Fibroblast of peridontal ligament (primary cell): Measurements from ENCODE around the gene GALNT16.
A peak's percentile ranks its signal among the peaks of the same experiment; 100 is the strongest.
"Not testable (repeated sequence)": the region's sequence is repeated elsewhere in the genome, so short reads cannot be mapped to it uniquely, and the experiment has no call there.

Source experiments
- DNase-seq: peaks from one replicate; pipeline ENCODE4 v3.0.0-alpha.2; 2010; ENCODE audit errors: extremely low read depth

The GALNT16 gene

DNA sequence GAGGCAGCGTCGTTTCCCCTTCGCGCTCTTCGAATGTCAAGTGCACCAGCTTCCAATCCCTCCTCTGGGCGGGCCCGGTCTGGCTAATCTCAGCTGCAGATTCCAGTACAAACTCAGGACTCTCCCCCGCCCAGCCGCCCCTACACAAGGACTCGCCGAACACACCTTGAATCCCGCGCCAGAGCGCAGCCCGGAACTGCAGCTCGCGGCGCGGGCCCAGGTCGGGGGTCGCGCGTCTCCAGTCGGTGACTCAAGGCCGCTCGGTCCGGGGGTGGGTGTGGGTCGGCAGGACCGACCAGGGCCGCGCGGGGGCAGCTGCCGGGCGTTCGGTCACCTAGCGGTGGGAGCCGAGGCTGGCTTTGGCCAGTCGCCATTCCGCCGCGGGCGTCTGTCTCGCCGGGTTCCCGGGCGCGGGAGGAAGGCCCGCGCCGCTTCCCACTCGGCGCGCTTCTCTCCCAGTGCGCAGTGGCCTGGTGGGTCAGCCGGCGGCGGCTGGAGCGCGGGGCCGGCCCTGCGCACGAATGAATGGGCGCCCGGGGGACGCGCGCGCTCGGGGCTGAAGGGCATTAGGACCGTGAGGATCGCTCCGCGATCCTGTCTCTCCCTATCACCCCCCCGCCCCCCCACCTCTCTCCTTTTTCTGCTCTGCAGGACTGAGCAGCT lies at the start of gene GALNT16:
GALNT16 (plus strand) TSS at position 632 of the 663 bp plus-strand sequence. CDS start 133 bp downstream, outside the sequence.
- DNase-seq: no peak

GRCh38 chr14:69214393-69214792 lies 45.6 kb upstream of the GALNT16 start:
- DNase-seq: peak; percentile 22

- not testable (repeated sequence) for DNase-seq
Measured at GRCh38 chr14:69217663-69218062, 42.3 kb upstream of the GALNT16 start.

DNA sequence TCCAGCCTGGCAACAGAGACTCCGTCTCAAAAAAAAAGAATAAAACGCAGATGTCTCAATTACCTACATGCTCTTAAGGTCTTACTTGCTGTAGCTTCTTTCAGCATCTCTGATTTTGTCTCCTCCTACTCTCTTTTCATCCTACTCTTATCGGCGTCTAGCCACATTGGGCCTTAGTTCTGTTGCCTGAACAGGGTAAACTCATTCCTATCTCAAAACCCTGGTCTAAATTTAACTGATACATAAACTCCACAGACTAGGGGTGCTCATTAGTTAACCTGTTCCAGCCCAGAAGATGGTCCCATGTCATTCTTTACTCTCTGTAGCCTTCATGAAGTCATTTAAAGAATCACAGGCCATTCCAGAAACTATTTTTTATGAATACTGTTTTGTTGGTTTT lies 35.0 kb upstream of the GALNT16 start:
- no peak for DNase-seq

GRCh38 chr14:69226178-69226577 lies 33.8 kb upstream of the GALNT16 start:
- DNase-seq: no peak

DNA sequence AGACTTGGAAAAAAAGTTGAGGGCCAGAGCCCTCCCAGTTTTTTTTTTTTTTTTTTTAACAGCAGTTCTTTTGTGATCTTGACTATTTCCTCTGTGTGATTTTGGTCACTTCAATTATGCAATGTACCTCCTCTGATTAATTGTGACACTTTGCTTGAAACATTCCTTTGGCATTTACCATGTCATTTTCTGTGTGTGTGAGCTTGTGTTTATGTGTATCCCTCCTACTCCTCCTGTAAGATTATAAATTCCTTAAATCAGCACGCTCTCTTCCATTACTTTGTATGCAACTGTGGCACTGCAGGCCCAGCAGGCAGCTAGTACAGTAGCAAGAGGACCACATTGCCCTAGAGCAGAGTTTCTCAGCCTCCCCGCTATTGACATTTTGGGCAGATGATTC lies 33.2 kb upstream of the GALNT16 start:
- DNase-seq: no peak

DNA sequence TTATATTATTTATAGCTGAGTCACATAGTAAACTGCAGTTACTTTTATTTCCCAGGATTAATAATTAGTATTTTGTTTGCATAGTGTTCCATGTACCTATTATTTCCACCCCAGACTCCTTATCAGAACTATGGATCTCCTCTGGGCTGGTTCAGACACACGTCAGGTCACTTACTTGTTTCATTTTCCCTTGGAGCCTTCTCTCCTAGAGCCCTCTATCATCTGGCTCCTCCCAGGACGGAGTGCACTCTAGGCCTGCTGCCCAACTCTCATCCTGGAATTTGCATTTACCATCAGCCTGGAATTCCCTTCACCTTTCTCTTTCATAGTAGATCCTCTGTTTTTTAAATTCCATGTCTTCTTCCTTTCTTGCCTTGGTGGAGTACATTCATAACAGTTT lies 28.5 kb upstream of the GALNT16 start:
- no peak for DNase-seq

GRCh38 chr14:69232388-69232787 lies 27.6 kb upstream of the GALNT16 start:
- DNase-seq: no peak

- no peak for DNase-seq
Measured at GRCh38 chr14:69234106-69234505, 25.9 kb upstream of the GALNT16 start.

- no peak for DNase-seq
Measured at GRCh38 chr14:69235708-69236107, 24.2 kb upstream of the GALNT16 start.

GRCh38 chr14:69237142-69237541 lies 22.8 kb upstream of the GALNT16 start:
- DNase-seq: no peak

DNA sequence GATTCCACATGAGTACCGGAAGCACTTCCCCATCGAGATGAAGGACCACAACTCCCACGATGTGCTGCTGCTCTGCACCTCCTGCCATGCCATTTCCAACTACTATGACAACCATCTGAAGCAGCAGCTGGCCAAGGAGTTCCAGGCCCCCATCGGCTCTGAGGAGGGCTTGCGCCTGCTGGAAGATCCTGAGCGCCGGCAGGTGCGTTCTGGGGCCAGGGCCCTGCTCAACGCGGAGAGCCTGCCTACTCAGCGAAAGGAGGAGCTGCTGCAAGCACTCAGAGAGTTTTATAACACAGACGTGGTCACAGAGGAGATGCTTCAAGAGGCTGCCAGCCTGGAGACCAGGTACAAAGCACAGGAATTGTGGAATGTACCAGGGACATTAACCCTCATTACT lies 22.4 kb upstream of the GALNT16 start:
- DNase-seq: no peak

- DNase-seq: no peak
Measured at GRCh38 chr14:69238883-69239282, 21.1 kb upstream of the GALNT16 start.

- DNase-seq: no peak
Measured at GRCh38 chr14:69240527-69241173, 19.3 kb upstream of the GALNT16 start.

DNA sequence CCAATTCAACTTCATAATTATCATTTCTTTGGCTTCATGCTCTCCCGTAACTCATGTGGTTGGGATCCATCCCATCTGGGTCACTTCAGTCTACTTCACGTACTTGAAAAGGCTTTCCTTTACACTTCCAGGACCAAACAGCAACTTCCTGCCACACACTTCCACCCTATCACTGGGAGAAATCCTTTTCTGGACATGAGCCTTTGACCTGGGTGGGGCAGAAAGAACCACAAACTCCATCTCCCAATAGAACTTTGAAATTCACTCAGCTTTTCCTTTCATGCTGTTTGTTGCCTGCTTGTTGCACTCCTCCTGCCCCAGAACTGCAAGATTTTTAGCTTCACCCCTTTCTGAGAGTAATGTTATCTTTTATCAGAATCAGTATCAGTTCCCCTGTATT lies 18.4 kb upstream of the GALNT16 start:
- no peak for DNase-seq

DNA sequence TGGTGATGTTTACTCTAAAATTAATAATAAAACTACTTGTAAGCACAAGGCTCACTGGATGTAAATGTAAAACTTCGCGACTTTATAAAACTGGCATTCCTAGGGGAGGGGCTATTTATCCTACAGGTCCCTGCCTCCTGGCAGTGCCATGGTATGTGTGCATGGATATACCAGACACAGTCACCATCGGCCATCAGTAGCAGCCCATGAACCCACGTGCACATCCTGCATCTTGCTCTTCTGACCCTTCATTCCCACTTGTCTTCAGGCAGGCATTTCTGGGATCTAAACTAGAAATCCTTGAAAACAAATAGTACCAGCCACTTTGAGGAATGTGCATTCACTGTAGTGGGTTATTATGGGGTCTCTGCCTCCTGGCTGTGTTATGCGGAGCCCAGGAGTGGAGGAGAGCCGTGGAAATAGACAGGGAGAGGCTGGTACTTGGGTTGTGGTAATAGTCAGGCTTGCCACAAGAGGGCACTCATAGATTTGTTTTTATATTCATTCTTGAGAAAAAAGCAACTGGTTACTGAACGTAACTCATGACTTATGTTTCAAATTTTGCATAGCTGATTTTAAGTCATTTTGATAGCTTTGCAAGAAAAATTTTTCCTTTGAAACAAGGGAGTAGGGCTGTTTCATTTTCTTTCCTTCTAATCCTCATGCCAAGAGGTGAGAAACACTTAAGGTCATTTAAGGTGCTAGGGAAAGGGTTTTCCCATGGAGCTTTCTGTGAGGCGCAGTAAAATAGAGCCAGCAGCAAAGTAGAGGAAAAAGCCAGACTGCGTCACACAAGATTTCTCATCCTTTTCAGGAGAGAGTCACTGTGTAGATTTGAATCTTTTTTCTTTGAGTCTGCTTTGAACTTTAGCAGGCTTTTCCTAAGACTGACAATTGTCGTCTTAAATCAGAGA lies 17.4 kb upstream of the GALNT16 start:
- DNase-seq: peak; percentile 91

GRCh38 chr14:69244946-69245345 lies 15.0 kb upstream of the GALNT16 start:
- no peak for DNase-seq

DNA sequence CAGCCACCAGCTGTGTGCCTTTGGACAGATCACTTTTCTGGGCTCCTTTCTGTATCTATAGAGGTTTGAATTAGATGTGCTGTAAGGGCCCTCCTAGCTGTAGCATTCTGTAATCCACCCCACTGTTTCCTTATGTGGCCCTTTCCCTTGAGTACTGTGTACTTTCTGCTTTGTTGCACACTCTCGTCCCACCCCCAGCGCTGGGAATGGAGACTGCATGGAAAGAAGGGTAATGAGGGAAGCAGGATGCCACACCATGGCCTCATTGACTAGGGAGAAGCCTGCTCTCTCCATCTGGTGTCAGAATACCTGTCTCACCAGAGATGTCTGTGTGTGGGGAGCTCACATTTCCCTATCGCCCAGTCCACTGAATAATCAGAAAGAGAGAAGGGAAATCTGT lies 13.6 kb upstream of the GALNT16 start:
- no peak for DNase-seq

DNA sequence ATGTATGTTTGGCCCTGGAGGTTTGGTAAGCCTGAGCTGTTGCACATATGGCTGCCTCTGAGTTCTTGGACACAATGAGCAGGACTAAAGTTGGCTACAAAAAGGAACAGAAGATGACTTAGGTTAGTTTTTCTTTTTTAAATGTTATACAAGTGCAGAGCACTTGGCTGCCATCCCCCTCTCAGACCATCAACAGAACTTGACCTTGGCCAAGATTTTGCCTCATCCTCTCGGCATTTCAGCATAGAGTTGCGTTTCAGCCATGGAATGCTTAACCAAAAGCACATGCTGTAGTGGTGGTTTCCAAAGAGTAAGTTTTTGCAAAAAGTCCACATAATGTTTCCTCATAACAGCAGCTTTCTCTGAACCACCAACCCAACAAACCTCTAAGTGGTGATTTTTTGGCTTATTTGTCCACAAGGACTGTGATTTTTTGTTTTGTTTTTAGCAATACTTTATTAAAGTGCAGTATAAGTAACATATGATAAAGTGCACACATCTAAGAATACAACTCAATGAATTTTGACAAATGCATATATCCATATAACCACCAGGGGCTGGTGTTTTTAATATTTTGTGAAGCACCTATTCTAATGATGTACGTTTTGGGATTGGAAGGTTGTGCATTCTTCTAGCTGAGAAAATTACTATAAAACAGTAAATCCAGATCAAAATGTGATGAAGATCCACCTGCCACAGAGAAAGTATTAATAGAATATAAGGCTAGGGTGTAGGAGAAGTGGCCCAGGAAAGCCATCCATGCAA lies 12.1 kb upstream of the GALNT16 start:
- peak; percentile 100 for DNase-seq

GRCh38 chr14:69249603-69250002 lies 10.4 kb upstream of the GALNT16 start:
- DNase-seq: no peak

- DNase-seq: no peak
Measured at GRCh38 chr14:69252851-69253250, 7.1 kb upstream of the GALNT16 start.

DNA sequence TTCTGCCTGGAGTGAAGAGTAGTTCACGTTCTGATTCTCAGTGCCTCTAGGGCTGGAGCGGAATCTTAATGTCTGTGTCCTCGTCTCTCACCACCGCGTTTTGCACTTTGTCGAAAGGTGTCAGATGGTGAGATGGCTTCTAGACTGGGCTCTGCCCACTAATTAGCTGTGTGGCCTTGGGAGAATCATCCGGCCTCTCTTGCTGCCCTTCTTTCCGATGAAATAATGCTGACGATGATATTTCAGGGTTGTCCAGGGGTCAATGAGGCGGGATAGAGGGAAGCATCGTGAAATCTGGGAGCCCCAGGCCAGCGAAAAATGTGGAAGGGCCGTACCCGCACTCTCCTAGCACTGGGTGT lies 811 bp upstream of the GALNT16 start:
- no peak for DNase-seq
